Activated T-helper 2 cell treated with anti-CD3 and anti-CD28 coated beads, Interferon-gamma antibody, Interleukin-2, Interleukin-4, amounts not matched to agents 10 μg/mL and 5 μg/mL and 100 μg/mL, durations not matched to agents 14 hours and 24 hours and 36 hours (primary cell): ENCODE measurements around the gene PRR5. TPM values are rescaled to one million over a fixed set of nuclear protein-coding genes. Genes with fewer than 3 reads are reported as not detected.
"Not testable (repeated sequence)": the region's sequence is repeated elsewhere in the genome, so short reads cannot be mapped to it uniquely, and the experiment has no call there.

ENCODE experiments used
- DNase-seq: peaks from one replicate; pipeline ENCODE4 v3.0.0; 2021; ENCODE audit warnings: low spot score
- H3K27ac Mint-ChIP-seq: one replicate; pipeline ENCODE4 v1.8.0; 2021; ENCODE audit warnings: mixed read lengths
- H3K27me3 Mint-ChIP-seq: one replicate; pipeline ENCODE4 v1.8.0; 2021; ENCODE audit warnings: low read depth, mixed read lengths
- H3K36me3 Mint-ChIP-seq: one replicate; pipeline ENCODE4 v1.8.0; 2021; ENCODE audit warnings: low read depth, mixed read lengths
- H3K4me1 Mint-ChIP-seq: one replicate; pipeline ENCODE4 v1.8.0; 2021; ENCODE audit warnings: low read depth, mixed read lengths
- H3K4me3 Mint-ChIP-seq: one replicate; pipeline ENCODE4 v1.8.0; 2021; ENCODE audit warnings: low read depth, mild to moderate bottlenecking, moderate library complexity, mixed read lengths
- H3K9me3 Mint-ChIP-seq: one replicate; pipeline ENCODE4 v1.8.0; 2021; ENCODE audit warnings: mixed read lengths
- intact Hi-C: fragments of 100-400 bp; cut with micrococcal nuclease; formaldehyde crosslinking; loops from one replicate; pipeline ENCODE4 v1.15.1; 2023
- total RNA-seq: library from RNA; stranded (reverse); gene quantifications from 2 replicates; pipeline ENCODE4 v1.2.3, GENCODE V29; 2022

Gene PRR5, protein sequence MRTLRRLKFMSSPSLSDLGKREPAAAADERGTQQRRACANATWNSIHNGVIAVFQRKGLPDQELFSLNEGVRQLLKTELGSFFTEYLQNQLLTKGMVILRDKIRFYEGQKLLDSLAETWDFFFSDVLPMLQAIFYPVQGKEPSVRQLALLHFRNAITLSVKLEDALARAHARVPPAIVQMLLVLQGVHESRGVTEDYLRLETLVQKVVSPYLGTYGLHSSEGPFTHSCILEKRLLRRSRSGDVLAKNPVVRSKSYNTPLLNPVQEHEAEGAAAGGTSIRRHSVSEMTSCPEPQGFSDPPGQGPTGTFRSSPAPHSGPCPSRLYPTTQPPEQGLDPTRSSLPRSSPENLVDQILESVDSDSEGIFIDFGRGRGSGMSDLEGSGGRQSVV
- 19.8 TPM in 2 replicates for total RNA-seq

- peak within 1 kb of the TSS; percentile 69 for H3K4me3 Mint-ChIP-seq
- peaks cover 4% of the 10 kb centered on the region for H3K36me3 Mint-ChIP-seq
- intact Hi-C loops = no loop called here
- peaks cover 3% of the 10 kb centered on the region for H3K4me1 Mint-ChIP-seq
- peak within 1 kb of the TSS; percentile 42 for H3K27ac Mint-ChIP-seq
- H3K9me3 Mint-ChIP-seq = no peaks in the 10 kb centered on the region
- H3K27me3 Mint-ChIP-seq = peaks cover 2% of the 10 kb centered on the region
- DNase-seq = peak; percentile 82
Measured at GRCh38 chr22:44701824-44702478, at the start of gene PRR5. TSS of gene PRR5 (plus strand) at chr22:44702204. CDS start at chr22:44702475, 271 bp downstream.

- H3K27ac Mint-ChIP-seq, intact Hi-C loops, DNase-seq, H3K9me3 Mint-ChIP-seq, H3K4me3 Mint-ChIP-seq, H3K4me1 Mint-ChIP-seq, H3K36me3 Mint-ChIP-seq, H3K27me3 Mint-ChIP-seq: not testable (repeated sequence)
Measured at GRCh38 chr22:44652866-44653265, 49.1 kb upstream of the PRR5 start.

DNA sequence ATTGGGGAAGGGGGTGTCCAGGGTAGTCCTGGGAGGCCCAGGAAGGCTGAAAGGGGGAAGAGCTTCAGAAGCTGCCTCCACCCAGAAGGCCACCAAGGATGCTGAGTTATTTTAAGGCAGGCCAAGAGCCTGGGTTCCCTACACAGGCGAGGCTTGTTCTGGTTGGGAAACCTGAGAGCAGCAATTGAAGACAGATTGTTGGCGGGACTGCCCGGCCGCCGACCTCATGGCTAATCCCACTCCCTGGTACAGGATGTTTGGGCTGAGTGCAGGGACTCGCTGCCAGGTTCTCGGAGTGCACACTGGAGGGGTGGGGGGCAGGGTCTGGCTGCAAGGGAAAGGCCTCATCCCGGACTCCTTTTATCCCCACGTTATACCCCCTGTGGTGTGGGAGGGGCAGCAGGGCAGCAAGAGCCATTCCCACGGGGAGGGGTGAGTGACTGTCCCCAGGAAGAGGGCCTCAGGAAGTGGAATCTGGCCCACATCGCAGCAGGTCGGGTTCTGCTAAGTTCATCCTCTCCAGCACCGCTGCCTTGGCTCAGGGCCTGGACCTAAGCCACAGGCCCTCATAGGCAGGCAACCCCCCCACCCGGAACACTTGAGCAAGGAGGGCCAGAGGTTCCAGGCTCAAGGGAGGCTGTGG is 43.6 kb upstream of the PRR5 start:
- Mint-ChIP-seq H3K36me3 (no peaks in the 10 kb centered on the region), H3K27me3 (peaks cover 4% of the 10 kb centered on the region), H3K4me1 (peaks cover 6% of the 10 kb centered on the region), H3K4me3 (no peak overlapping the region), H3K9me3 (no peaks in the 10 kb centered on the region), H3K27ac (no peak overlapping the region)
- intact Hi-C loops = no loop called here
- no peak for DNase-seq

DNA sequence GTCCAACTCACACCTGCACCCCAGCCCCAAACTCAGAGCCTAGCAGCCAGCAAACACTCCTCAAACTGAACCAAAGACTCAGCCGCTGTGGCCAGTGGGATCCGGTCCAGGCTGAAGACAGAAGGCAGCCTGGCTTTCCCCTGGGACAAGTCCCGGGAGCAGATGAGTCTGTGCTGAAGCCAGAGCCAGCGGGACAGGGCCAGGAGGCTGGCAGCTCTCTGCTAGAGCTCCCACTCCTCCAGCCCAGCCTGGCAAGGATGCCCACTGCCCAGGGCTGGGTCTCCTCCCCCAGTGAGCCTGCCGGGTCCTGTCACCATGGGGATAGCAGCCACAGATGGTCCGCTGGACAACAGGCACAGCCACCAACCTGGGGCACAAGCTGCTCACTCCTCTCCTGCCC is 42.9 kb upstream of the PRR5 start:
- peaks cover 4% of the 10 kb centered on the region for H3K27me3 Mint-ChIP-seq
- no peak overlapping the region for H3K4me3 Mint-ChIP-seq
- intact Hi-C loops = no loop called here
- no peak for DNase-seq
- peaks cover 12% of the 10 kb centered on the region for H3K4me1 Mint-ChIP-seq
- no peaks in the 10 kb centered on the region for H3K36me3 Mint-ChIP-seq
- H3K9me3 Mint-ChIP-seq = no peaks in the 10 kb centered on the region
- no peak overlapping the region for H3K27ac Mint-ChIP-seq

DNA sequence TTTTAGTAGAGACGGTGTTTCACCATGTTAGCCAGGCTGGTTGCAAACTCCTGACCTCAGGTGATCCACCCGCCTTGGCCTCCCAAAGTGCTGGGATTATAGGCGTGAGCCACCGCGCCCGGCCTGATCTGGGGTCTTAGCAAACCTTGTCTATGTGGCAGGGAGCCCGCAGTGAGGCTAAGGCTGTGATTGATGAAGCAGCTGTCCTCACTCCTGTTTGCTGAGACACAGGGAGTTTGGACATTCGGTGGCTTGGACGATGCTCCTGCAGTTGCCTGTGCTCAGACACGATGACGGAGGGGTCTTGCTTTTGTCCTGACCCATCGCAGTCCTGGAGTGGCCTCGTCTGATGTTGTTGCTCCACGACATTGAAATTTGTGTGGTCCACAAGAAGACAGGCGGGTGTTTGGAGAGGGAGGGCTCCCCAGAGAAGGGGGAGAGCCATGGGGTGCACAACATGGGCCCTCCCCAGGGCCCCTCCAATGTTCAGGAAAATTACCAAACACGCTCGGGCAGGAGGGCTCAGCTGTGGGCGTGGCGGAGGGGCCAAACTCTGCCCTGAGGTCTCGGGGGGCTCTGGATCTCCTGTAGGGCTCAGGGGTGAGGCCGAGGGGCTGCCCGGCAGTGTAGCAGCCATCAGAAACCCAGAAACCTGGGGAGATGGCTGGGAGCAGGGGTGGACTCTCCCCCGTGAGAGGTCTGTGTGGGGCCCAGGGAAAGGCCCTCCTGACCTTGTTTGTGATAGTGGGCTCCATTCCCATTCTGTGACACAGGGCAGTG is 41.8 kb upstream of the PRR5 start:
- H3K27ac Mint-ChIP-seq = no peak overlapping the region
- DNase-seq = no peak
- peaks cover 4% of the 10 kb centered on the region for H3K27me3 Mint-ChIP-seq
- intact Hi-C loops = no loop called here
- no peaks in the 10 kb centered on the region for H3K36me3 Mint-ChIP-seq
- peaks cover 22% of the 10 kb centered on the region for H3K4me1 Mint-ChIP-seq
- no peaks in the 10 kb centered on the region for H3K9me3 Mint-ChIP-seq
- H3K4me3 Mint-ChIP-seq = no peak overlapping the region

DNA sequence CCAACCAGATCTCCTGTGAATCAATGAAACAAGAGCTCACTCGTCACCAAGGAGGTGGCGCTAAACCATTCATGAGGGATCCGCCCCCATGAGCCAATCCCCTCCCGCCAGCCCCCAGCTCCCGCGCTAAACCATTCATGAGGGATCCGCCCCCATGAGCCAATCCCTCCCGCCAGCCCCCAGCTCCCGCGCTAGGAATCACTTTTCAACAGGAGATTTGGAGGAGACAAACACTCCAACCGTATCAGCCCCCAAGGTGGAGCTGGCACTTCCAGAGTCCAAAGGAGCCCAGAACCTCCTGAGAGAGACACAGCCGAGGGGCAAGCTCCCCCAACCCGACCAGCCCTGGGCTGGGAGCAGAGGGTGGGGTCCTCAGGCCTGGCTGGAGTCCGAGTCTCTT is 40.9 kb upstream of the PRR5 start:
- intact Hi-C loops = no loop called here

GRCh38 chr22:44661659-44662569 is 40.1 kb upstream of the PRR5 start:
- no peak overlapping the region for H3K4me3 Mint-ChIP-seq
- H3K27ac Mint-ChIP-seq = no peak overlapping the region
- intact Hi-C loops = no loop called here
- no peak for DNase-seq
- H3K36me3 Mint-ChIP-seq = no peaks in the 10 kb centered on the region
- H3K4me1 Mint-ChIP-seq = peaks cover 33% of the 10 kb centered on the region
- H3K9me3 Mint-ChIP-seq = no peaks in the 10 kb centered on the region
- no peaks in the 10 kb centered on the region for H3K27me3 Mint-ChIP-seq

More for the DNA sequence above, 40.9 kb upstream of the PRR5 start:
- H3K9me3 Mint-ChIP-seq = no peaks in the 10 kb centered on the region
- H3K4me1 Mint-ChIP-seq = peaks cover 29% of the 10 kb centered on the region
- H3K27me3 Mint-ChIP-seq = peaks cover under 1% of the 10 kb centered on the region
- H3K4me3 Mint-ChIP-seq = no peak overlapping the region
- DNase-seq = no peak
- H3K27ac Mint-ChIP-seq = no peak overlapping the region
- H3K36me3 Mint-ChIP-seq = no peaks in the 10 kb centered on the region

DNA sequence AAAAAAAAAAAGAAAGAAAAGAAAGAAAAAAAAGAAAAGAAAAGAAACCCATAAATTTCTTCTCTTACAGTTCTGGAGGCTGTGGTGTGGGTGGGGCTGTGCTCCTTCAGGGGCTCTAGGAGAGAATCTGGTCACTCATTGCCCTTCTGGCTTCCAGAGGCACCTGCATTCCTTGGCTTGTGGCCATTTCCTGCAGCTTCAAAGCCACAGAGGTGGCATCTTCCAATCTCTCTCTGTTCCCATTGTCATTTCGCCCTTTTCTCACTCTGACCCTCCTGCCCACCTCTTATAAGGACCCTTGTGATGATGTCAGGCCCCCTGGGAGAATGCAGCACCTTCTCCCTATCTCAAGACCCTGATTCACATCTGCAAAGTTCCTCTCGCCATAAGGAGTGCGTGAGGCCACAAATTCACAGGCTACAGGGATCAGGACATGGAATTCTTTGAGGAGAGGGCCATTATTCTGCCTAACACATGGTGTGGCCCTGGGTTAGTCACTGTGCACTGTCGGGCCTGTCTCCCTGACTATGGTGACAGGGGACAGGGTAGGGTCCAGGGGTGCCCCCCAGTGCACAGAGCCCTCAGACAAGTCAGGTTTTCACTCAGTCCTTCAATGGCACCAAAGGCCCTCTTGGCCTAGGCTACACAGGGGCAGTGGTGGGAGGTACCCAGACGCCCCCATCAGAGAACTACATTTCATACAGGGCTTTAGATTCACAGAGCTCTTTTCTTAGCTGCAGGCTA is 38.6 kb upstream of the PRR5 start:
- intact Hi-C loops = no loop called here
- peaks cover 40% of the 10 kb centered on the region for H3K4me1 Mint-ChIP-seq

GRCh38 chr22:44664149-44664548 is 37.9 kb upstream of the PRR5 start:
- no peaks in the 10 kb centered on the region for H3K9me3 Mint-ChIP-seq
- intact Hi-C loops = no loop called here
- no peaks in the 10 kb centered on the region for H3K27me3 Mint-ChIP-seq
- DNase-seq = peak; percentile 52
- peaks cover 40% of the 10 kb centered on the region for H3K4me1 Mint-ChIP-seq
- no peak overlapping the region for H3K27ac Mint-ChIP-seq
- H3K4me3 Mint-ChIP-seq = no peak overlapping the region
- no peaks in the 10 kb centered on the region for H3K36me3 Mint-ChIP-seq

More for the DNA sequence above, 38.6 kb upstream of the PRR5 start:
- no peak overlapping the region for H3K4me3 Mint-ChIP-seq
- no peaks in the 10 kb centered on the region for H3K27me3 Mint-ChIP-seq
- DNase-seq = no peak
- no peaks in the 10 kb centered on the region for H3K36me3 Mint-ChIP-seq
- no peak overlapping the region for H3K27ac Mint-ChIP-seq
- H3K9me3 Mint-ChIP-seq = no peaks in the 10 kb centered on the region

DNA sequence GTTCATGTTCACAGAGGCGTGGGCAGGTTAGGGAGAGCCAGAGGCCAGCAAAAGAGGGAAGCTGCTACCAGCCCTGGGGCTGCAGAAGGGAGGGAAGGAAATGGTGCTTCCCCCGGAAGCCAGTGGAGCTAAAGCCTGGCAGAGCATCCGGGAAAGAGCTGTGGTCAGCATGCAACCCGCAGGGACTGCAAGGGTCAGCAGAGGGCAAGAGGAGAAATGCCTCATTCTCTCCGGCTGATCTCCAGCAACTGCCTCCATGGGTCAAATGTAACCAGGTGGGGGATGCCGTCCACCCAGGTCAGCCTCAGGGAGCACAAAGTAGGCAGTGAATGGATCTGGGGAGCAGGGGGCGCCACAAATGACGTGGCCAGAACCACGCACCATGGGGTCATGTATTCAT is 36.9 kb upstream of the PRR5 start:
- no peak overlapping the region for H3K4me3 Mint-ChIP-seq
- peaks cover 40% of the 10 kb centered on the region for H3K4me1 Mint-ChIP-seq

DNA sequence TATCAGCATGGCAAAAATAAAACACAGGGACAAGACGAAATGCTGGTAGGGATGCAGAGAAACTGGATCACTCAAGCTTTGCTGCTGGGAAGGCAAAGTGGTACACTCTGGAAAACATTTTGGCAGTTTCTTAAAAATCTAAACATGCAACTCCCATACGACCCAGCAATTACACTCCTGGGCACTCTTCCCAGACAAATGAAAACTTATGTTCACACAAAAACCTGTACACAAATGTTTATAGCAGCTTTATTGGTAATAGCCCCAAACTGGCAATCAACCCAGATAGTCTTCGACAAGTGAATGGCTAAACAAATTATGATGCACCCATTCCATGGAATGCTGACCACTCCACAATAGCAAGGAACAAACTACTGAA is 35.8 kb upstream of the PRR5 start:
- Mint-ChIP-seq H3K36me3 (no peaks in the 10 kb centered on the region), H3K4me3 (no peak overlapping the region), H3K27me3 (peaks cover 1% of the 10 kb centered on the region), H3K9me3 (no peaks in the 10 kb centered on the region), H3K4me1 (peaks cover 45% of the 10 kb centered on the region), H3K27ac (no peak overlapping the region)
- intact Hi-C loops = no loop called here
- DNase-seq = no peak

More for the DNA sequence above, 36.9 kb upstream of the PRR5 start:
- intact Hi-C loops = no loop called here
- H3K9me3 Mint-ChIP-seq = no peaks in the 10 kb centered on the region
- H3K27ac Mint-ChIP-seq = no peak overlapping the region
- no peaks in the 10 kb centered on the region for H3K27me3 Mint-ChIP-seq
- H3K36me3 Mint-ChIP-seq = no peaks in the 10 kb centered on the region
- no peak for DNase-seq
